ENCODE measurements around the gene GLO1. TPM values are rescaled to one million over a fixed set of nuclear protein-coding genes. Genes with fewer than 3 reads are reported as not detected.
A peak's percentile ranks its signal among the peaks of the same experiment; 100 is the strongest.

The GLO1 gene
- polyA plus RNA-seq, 1 of the 3 experiments (the other 2 are of a cell fraction): 47.1 TPM

GRCh38 chr6:38739532-38739931 lies 36.6 kb upstream of the GLO1 start:
- Histone ChIP-seq H3K4me1 (ENCODE audit: control insufficient read depth in 1 of 2, insufficient read depth in 2 of 2, low read depth in 1 of 2, low read length in 1 of 2) (no peaks in the 10 kb centered on the region), H3F3A (replicated peaks; ENCODE audit: insufficient read depth) (no peaks in the 10 kb centered on the region), H3K79me2 (ENCODE audit: insufficient read depth) (no peaks in the 10 kb centered on the region), H3K9ac (no peak overlapping the region), H3K9me3 (no peaks in the 10 kb centered on the region), H3K27ac (ENCODE audit: low read depth in 2 of 2, low read length in 1 of 2) (no peak overlapping the region), H3K4me2 (no peak overlapping the region), H3K4me3 (ENCODE audit: low read depth in 2 of 2, low read length in 1 of 2) (no peak overlapping the region), H3K27me3 (ENCODE audit: insufficient read depth) (no peaks in the 10 kb centered on the region), H2AFZ (ENCODE audit: low read depth) (no peak overlapping the region), H3K9me2 (no peaks in the 10 kb centered on the region), H3K36me3 (replicated peaks in 1 of 2; ENCODE audit: control insufficient read depth in 1 of 2, insufficient read depth in 2 of 2, low read length in 1 of 2) (no peaks in the 10 kb centered on the region), H4K20me1 (ENCODE audit: insufficient read depth) (no peaks in the 10 kb centered on the region)
- ChIA-PET CTCF (no interaction called here), POLR2A (no interaction called here)
- TF ChIP-seq YY1 (IDR thresholded peaks at IDR 0.05; ENCODE audit: low read depth) (no peak), CTCF (IDR thresholded peaks at IDR 0.05) (peak; percentile 51), GATA2 (CRISPR knock-in tag; IDR thresholded peaks at IDR 0.05) (no peak), POLR2AphosphoS5 (IDR thresholded peaks at IDR 0.05; ENCODE audit: low read depth, low read length) (no peak), RAD21 (IDR thresholded peaks at IDR 0.05; ENCODE audit: low read length) (peak; percentile 41; the same call in 1 of the 2 replicates)
- 59% methylated on average over 5 of the region's 5 CpGs for WGBS (ENCODE audit: low lambda C conversion rate)
- no peak for DNase-seq

- H3K9me3 ChIP-seq: no peaks in the 10 kb centered on the region
- ChIA-PET POLR2A (no interaction called here), CTCF (interaction anchor here (1.0 to 1.1 kb wide), 2 partner anchors 13 to 58 kb away, joined by 3 read pairs; no protein-coding TSS in a partner anchor)
- no peaks in the 10 kb centered on the region for H3F3A ChIP-seq (replicated peaks; ENCODE audit: insufficient read depth)
- H3K27me3 ChIP-seq (ENCODE audit: insufficient read depth): no peaks in the 10 kb centered on the region
- H4K20me1 ChIP-seq (ENCODE audit: insufficient read depth): no peaks in the 10 kb centered on the region
- no peaks in the 10 kb centered on the region for H3K36me3 ChIP-seq (replicated peaks in 1 of 2; ENCODE audit: control insufficient read depth in 1 of 2, insufficient read depth in 2 of 2, low read length in 1 of 2)
- H3K4me2 ChIP-seq: no peak overlapping the region
- 46% methylated on average over 3 of the region's 3 CpGs for WGBS (ENCODE audit: low lambda C conversion rate)
- no peak overlapping the region for H3K9ac ChIP-seq
- no peak for TF ChIP-seq CHD2 (IDR thresholded peaks at IDR 0.05; ENCODE audit: low read length, partially characterized antibody)
- TF ChIP-seq POLR2AphosphoS5 (IDR thresholded peaks at IDR 0.05; ENCODE audit: low read depth, low read length): no peak
- TF ChIP-seq YY1 (IDR thresholded peaks at IDR 0.05; ENCODE audit: low read depth): no peak
- no peak for TF ChIP-seq FOSL2 (IDR thresholded peaks at IDR 0.05; ENCODE audit: borderline replicate concordance, low read depth)
- no peak for TF ChIP-seq EZH2phosphoT487 (IDR thresholded peaks at IDR 0.05; ENCODE audit: borderline replicate concordance, low read depth)
- no peak for TF ChIP-seq TCF12 (IDR thresholded peaks at IDR 0.05)
- TF ChIP-seq RXRA (IDR thresholded peaks at IDR 0.05; ENCODE audit: borderline replicate concordance, low read depth): no peak
- no peak for TF ChIP-seq FOXJ3 (CRISPR knock-in tag; IDR thresholded peaks at IDR 0.05)
- no peak for TF ChIP-seq PBX3 (IDR thresholded peaks at IDR 0.05)
- no peak for TF ChIP-seq MEF2A (IDR thresholded peaks at IDR 0.05; ENCODE audit: borderline replicate concordance, low read depth)
- no peak for TF ChIP-seq FOXM1 (IDR thresholded peaks at IDR 0.05; ENCODE audit: low read depth)
- no peak for TF ChIP-seq EP300 (IDR thresholded peaks at IDR 0.05; ENCODE audit: borderline replicate concordance in 1 of 2, low read depth in 1 of 2, low read length in 1 of 2)
- TF ChIP-seq CTCF (IDR thresholded peaks at IDR 0.05): no peak
- TF ChIP-seq SIN3A (IDR thresholded peaks at IDR 0.05; ENCODE audit: borderline replicate concordance, low read depth, low read length): no peak
- no peak for TF ChIP-seq RAD21 (IDR thresholded peaks at IDR 0.05; ENCODE audit: low read length)
- TF ChIP-seq ELF1 (IDR thresholded peaks at IDR 0.05): no peak
- TF ChIP-seq NFIC (IDR thresholded peaks at IDR 0.05; ENCODE audit: borderline replicate concordance): no peak
- no peak for TF ChIP-seq TEAD4 (IDR thresholded peaks at IDR 0.05; ENCODE audit: borderline replicate concordance, insufficient read depth)
- no peak for TF ChIP-seq GABPA (IDR thresholded peaks at IDR 0.05; ENCODE audit: low read depth)
- no peak for TF ChIP-seq MXI1 (IDR thresholded peaks at IDR 0.05; ENCODE audit: low read depth, low read length)
- no peak overlapping the region for H2AFZ ChIP-seq (ENCODE audit: low read depth)
- H3K79me2 ChIP-seq (ENCODE audit: insufficient read depth): no peaks in the 10 kb centered on the region
- no peaks in the 10 kb centered on the region for H3K9me2 ChIP-seq
- H3K27ac ChIP-seq (ENCODE audit: low read depth in 2 of 2, low read length in 1 of 2): no peak overlapping the region
- no peaks in the 10 kb centered on the region for H3K4me1 ChIP-seq (ENCODE audit: control insufficient read depth in 1 of 2, insufficient read depth in 2 of 2, low read depth in 1 of 2, low read length in 1 of 2)
- H3K4me3 ChIP-seq (ENCODE audit: low read depth in 2 of 2, low read length in 1 of 2): no peak overlapping the region
- DNase-seq: no peak
Observed at GRCh38 chr6:38738261-38738660, 35.3 kb upstream of the GLO1 start.
